ENCODE measurements around the gene MCM9. TPM values are rescaled to one million over a fixed set of nuclear protein-coding genes. Genes with fewer than 3 reads are reported as not detected.

Gene MCM9
- total RNA-seq, 1 experiment from 2014 or later, result 14.4 TPM

- Mint-ChIP-seq H3K4me1 (ENCODE audit: low read depth, unreplicated experiment) (no peaks in the 10 kb centered on the region), H3K27me3 (ENCODE audit: insufficient read depth, unreplicated experiment) (no peaks in the 10 kb centered on the region), H3K36me3 (ENCODE audit: insufficient read depth, unreplicated experiment) (no peaks in the 10 kb centered on the region), H3K27ac (ENCODE audit: unreplicated experiment) (no peak overlapping the region), H3K9me3 (ENCODE audit: unreplicated experiment) (peaks cover 7% of the 10 kb centered on the region), H3K4me3 (ENCODE audit: unreplicated experiment) (no peak overlapping the region)
- POLR2A ChIA-PET, result no interaction called here
- no peaks in the 10 kb centered on the region for H3K9me3 ChIP-seq
- TF ChIP-seq CTCF (IDR thresholded peaks at IDR 0.05; ENCODE audit: insufficient read depth in 1 of 2, low read depth in 1 of 2, low read length in 1 of 2, severe bottlenecking in 1 of 2, unreplicated experiment in 1 of 2), result no peak
- no peaks in the 10 kb centered on the region for H3K4me1 ChIP-seq
- BruUV-seq (replicated peaks), result no TSS peak
- no peaks in the 10 kb centered on the region for H3K27me3 ChIP-seq (replicated peaks; ENCODE audit: control insufficient read depth, insufficient read depth, low read length)
- no peaks in the 10 kb centered on the region for H3K36me3 ChIP-seq (ENCODE audit: control insufficient read depth, insufficient read depth, low read length)
- H3K4me3 ChIP-seq (ENCODE audit: low read depth, low read length), result no peak overlapping the region
- CTCF ChIA-PET, result no interaction called here
- intact Hi-C loops (cut with micrococcal nuclease; ENCODE audit: unreplicated experiment), result no loop called here
- no peak for DNase-seq
Observed at GRCh38 chr6:118843685-118844390, 91.1 kb downstream of the MCM9 start.

- Mint-ChIP-seq H3K4me1 (ENCODE audit: low read depth, unreplicated experiment) (no peaks in the 10 kb centered on the region), H3K27ac (ENCODE audit: unreplicated experiment) (no peak overlapping the region), H3K4me3 (ENCODE audit: unreplicated experiment) (no peak overlapping the region), H3K27me3 (ENCODE audit: insufficient read depth, unreplicated experiment) (no peaks in the 10 kb centered on the region), H3K9me3 (ENCODE audit: unreplicated experiment) (no peaks in the 10 kb centered on the region), H3K36me3 (ENCODE audit: insufficient read depth, unreplicated experiment) (peaks cover 6% of the 10 kb centered on the region)
- H3K27me3 ChIP-seq (replicated peaks; ENCODE audit: control insufficient read depth, insufficient read depth, low read length), result no peaks in the 10 kb centered on the region
- POLR2A ChIA-PET, result no interaction called here
- CTCF ChIA-PET, result no interaction called here
- H3K4me3 ChIP-seq (ENCODE audit: low read depth, low read length), result no peak overlapping the region
- H3K36me3 ChIP-seq (ENCODE audit: control insufficient read depth, insufficient read depth, low read length), result no peaks in the 10 kb centered on the region
- H3K9me3 ChIP-seq, result no peaks in the 10 kb centered on the region
- no TSS peak for BruUV-seq (replicated peaks)
- intact Hi-C loops (cut with micrococcal nuclease; ENCODE audit: unreplicated experiment), result no loop called here
- H3K4me1 ChIP-seq, result no peaks in the 10 kb centered on the region
- DNase-seq, result no peak
- TF ChIP-seq CTCF (IDR thresholded peaks at IDR 0.05; ENCODE audit: insufficient read depth in 1 of 2, low read depth in 1 of 2, low read length in 1 of 2, severe bottlenecking in 1 of 2, unreplicated experiment in 1 of 2), result no peak
Observed at GRCh38 chr6:118830691-118831090, 104.3 kb downstream of the MCM9 start.

- no peak for TF ChIP-seq CTCF (IDR thresholded peaks at IDR 0.05; ENCODE audit: insufficient read depth in 1 of 2, low read depth in 1 of 2, low read length in 1 of 2, severe bottlenecking in 1 of 2, unreplicated experiment in 1 of 2)
- Histone ChIP-seq H3K4me3 (ENCODE audit: low read depth, low read length) (no peak overlapping the region), H3K36me3 (ENCODE audit: control insufficient read depth, insufficient read depth, low read length) (no peaks in the 10 kb centered on the region), H3K27me3 (replicated peaks; ENCODE audit: control insufficient read depth, insufficient read depth, low read length) (no peaks in the 10 kb centered on the region), H3K4me1 (no peaks in the 10 kb centered on the region), H3K9me3 (no peaks in the 10 kb centered on the region)
- Mint-ChIP-seq H3K27me3 (ENCODE audit: insufficient read depth, unreplicated experiment) (no peaks in the 10 kb centered on the region), H3K9me3 (ENCODE audit: unreplicated experiment) (no peaks in the 10 kb centered on the region), H3K36me3 (ENCODE audit: insufficient read depth, unreplicated experiment) (peaks cover 2% of the 10 kb centered on the region), H3K4me3 (ENCODE audit: unreplicated experiment) (no peak overlapping the region), H3K27ac (ENCODE audit: unreplicated experiment) (no peak overlapping the region), H3K4me1 (ENCODE audit: low read depth, unreplicated experiment) (no peaks in the 10 kb centered on the region)
- CTCF ChIA-PET, result no interaction called here
- no peak for DNase-seq
- intact Hi-C loops (cut with micrococcal nuclease; ENCODE audit: unreplicated experiment), result no loop called here
- POLR2A ChIA-PET, result no interaction called here
- BruUV-seq (replicated peaks), result no TSS peak
Observed at GRCh38 chr6:118829817-118830478, 105.0 kb downstream of the MCM9 start.
